Measurements from ENCODE around the gene URAD.

URAD gene

DNA sequence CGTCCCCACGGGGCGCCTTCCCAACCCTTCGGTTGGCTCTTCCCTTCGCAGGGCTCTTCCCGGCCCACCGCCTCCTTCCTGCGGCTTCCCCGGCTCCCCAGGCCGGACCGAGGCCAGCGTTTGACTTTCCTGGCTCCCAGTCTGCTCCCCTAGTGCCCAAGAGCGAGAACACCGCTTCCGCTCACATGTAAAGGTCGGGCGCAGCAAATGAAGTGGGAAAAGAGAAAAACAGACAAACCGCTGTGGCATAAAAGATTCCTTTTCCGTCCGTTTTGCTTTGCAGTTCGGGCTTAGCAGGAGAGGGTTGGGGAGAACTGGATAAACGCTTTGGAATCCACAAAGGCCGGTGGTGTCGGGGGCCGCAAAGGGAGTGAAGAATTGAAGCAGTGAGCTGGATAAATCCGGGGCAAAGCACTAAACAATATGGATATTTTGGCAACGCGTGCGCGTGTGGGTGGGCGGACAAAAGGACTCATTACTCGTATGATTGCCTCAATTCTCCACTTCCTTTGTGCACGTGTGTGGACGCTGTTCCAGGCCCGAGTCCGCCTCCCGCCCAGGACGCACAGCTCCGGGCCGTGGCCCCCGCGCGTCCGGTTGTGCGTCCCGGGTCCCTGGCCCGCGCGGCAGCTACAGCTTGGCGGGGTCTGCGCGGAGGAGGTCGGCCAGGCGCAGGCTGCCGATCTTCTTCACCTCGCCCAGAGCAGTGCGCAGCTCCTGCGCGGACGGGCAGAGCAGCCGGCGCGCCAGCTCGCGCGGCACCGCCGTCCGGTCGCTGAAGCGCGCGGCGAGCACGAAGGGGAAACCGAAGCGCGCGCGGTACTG lies 10.8 kb downstream of the URAD start:
- H3K4me3 ChIP-seq (ENCODE audit: extremely low read depth, insufficient read depth, low read length, poor library complexity, severe bottlenecking), result peak overlapping the region; percentile 14
- H3K9me3 ChIP-seq (ENCODE audit: control insufficient read depth, low read length), result no peaks in the 10 kb centered on the region
- H3K27ac ChIP-seq (ENCODE audit: low read depth, low read length, severe bottlenecking), result peak overlapping the region; percentile 33
- 1% methylated on average over 69 to 70 of the region's 80 CpGs for WGBS, 2 experiments (ENCODE audit: insufficient coverage in 2 of 2)
- H3K36me3 ChIP-seq (ENCODE audit: control insufficient read depth, insufficient read depth, low read length), result no peaks in the 10 kb centered on the region
- H3K4me1 ChIP-seq (ENCODE audit: control insufficient read depth, insufficient read depth, low read length, poor library complexity, severe bottlenecking), result no peaks in the 10 kb centered on the region

DNA sequence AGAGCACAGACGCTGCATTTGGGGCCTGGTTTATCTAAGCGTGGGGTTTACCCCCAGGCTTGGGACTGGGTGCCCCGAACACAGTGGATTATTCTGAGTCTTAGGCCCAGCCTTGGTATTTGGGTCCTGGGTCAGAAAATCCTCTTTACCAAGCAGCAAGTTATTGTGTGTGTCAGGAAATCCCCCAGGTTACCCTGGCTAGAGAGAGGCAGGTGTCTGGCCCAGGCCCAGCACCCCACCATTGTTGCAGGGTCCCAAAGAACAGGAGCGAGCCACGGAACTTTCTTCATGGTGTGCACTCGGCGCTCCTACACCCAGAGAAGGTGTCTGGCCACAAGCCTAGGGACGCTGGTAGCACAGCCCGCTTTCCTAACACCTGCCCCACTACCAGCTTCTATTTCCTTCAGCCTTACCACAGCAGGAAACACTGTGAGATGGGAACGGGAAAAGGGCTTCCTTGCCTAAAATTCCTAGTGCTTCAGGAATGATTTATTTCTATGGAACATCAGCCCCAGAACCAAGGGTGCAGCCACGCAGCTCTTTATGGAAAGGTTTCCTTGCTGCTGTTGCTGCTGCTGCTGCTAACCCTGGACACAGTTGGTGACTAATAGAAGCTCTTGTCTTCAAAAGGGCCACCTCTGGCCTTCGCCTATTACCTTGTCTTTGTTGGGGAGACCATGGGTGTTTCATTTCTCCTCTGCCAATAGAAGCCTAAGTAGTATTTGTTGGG lies 12.0 kb downstream of the URAD start:
- Histone ChIP-seq H3K9me3 (ENCODE audit: control insufficient read depth, low read length) (no peaks in the 10 kb centered on the region), H3K4me1 (ENCODE audit: control insufficient read depth, insufficient read depth, low read length, poor library complexity, severe bottlenecking) (peaks cover 3% of the 10 kb centered on the region), H3K36me3 (ENCODE audit: control insufficient read depth, insufficient read depth, low read length) (no peaks in the 10 kb centered on the region), H3K4me3 (ENCODE audit: extremely low read depth, insufficient read depth, low read length, poor library complexity, severe bottlenecking) (no peak overlapping the region), H3K27ac (ENCODE audit: low read depth, low read length, severe bottlenecking) (no peak overlapping the region)
- 4 to 5% methylated on average over 5 to 11 of the region's 12 CpGs for WGBS, 2 experiments (ENCODE audit: insufficient coverage in 2 of 2)

DNA sequence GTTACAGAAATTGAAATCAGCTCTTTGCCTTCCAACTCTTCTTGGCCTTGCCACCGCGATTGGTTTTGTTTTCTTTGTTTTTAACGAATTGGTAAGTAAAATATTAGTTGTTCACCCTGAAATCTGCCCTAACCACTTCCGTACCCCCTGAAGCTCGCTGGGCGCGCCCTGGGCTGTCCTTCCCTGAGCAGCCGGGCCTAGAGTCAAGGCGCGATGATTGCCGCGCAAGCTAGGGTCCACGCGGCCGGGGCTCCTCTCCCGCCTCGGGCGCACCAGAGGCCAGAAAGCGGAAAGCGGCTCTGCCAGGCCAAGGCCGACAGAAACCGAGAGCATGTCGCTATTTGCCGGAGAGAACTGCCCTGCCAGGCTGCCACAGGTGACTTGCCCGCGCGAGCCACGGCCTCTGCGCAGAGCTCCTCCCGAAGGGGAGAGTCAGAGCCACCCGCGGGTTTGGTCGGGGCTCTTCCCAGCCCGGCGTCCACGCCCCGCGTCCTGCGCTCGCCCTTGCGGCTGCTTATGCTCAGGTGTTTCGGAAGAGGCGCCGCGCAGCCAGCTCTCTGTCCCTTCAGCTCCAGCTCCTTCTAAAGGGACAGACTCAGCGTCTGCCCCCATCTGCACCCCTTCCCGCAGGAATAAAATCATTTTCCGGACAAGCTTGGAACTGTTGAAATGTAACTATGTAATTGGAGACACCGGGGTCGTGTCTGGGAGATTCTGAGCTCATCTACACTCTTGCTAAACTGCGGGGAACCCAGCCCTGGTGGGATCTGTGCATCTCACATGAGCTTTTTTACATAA lies 12.7 kb downstream of the URAD start:
- Histone ChIP-seq H3K4me1 (ENCODE audit: control insufficient read depth, insufficient read depth, low read length, poor library complexity, severe bottlenecking) (peaks cover 6% of the 10 kb centered on the region), H3K27ac (ENCODE audit: low read depth, low read length, severe bottlenecking) (no peak overlapping the region), H3K9me3 (ENCODE audit: control insufficient read depth, low read length) (no peaks in the 10 kb centered on the region), H3K36me3 (ENCODE audit: control insufficient read depth, insufficient read depth, low read length) (no peaks in the 10 kb centered on the region), H3K4me3 (ENCODE audit: extremely low read depth, insufficient read depth, low read length, poor library complexity, severe bottlenecking) (no peak overlapping the region)
- WGBS, 2 experiments (ENCODE audit: insufficient coverage in 2 of 2), result 2 to 3% methylated on average over 36 to 46 of the region's 51 CpGs

DNA sequence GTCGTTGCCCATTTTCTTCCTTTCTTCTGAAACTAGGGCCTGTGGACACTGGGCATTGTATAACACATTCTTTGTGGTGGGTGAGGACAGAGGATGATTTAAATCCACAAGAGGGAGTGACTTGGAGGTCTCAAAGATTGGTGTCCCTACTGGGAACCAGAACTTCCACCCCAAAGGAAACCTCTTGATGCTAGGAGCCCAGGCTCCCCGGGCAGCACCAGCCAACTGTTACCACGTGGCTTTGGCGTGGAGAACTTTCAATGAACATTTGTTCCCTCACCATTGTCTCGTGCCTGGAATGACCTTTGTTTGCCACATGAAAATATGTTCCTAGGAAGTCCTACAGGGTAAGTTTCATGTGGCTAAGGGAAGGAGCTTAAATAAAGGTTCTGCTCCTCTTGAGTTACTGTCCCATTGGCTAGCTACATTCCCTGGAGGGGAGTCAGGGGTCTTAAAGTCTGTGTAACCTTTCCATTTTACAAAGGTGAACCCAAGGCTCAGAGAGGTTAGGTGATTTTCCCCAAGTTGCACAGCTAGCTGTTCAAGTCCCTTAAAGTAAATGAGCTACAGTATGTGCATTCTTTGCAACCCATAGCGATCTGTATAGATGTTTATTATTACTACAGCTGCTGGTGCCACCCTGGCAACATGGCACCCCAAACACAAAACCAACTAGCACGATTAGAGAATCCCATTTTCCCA lies 14.4 kb downstream of the URAD start:
- H3K36me3 ChIP-seq (ENCODE audit: control insufficient read depth, insufficient read depth, low read length), result no peaks in the 10 kb centered on the region

DNA sequence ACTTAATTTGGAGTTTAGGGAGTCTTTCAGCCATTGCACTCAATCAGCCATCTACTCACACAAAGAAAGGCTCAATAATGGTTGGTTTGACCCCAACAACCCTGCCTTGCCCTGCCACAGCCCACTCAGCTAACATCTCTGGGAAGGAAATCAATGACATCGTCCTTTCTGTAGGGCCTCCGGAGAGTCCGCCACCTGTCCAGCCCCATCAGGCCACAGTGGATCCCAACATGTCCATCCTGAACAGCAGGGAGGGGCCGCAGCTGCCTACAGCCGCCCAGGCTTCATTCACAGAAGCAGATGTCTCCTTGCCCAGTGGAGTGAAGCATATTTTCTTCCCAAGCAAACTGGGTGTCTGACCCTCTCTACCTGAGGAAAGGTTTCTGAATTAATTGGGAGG lies 15.2 kb downstream of the URAD start:
- WGBS, 2 experiments (ENCODE audit: insufficient coverage in 2 of 2), result 54 to 61% methylated on average over 5 of the region's 5 CpGs
- Histone ChIP-seq H3K9me3 (ENCODE audit: control insufficient read depth, low read length) (no peaks in the 10 kb centered on the region), H3K27ac (ENCODE audit: low read depth, low read length, severe bottlenecking) (no peak overlapping the region), H3K4me1 (ENCODE audit: control insufficient read depth, insufficient read depth, low read length, poor library complexity, severe bottlenecking) (peaks cover 8% of the 10 kb centered on the region), H3K36me3 (ENCODE audit: control insufficient read depth, insufficient read depth, low read length) (no peaks in the 10 kb centered on the region), H3K4me3 (ENCODE audit: extremely low read depth, insufficient read depth, low read length, poor library complexity, severe bottlenecking) (no peak overlapping the region)

More for the DNA sequence above, 14.4 kb downstream of the URAD start:
- H3K27ac ChIP-seq (ENCODE audit: low read depth, low read length, severe bottlenecking), result no peak overlapping the region
- peaks cover 6% of the 10 kb centered on the region for H3K4me1 ChIP-seq (ENCODE audit: control insufficient read depth, insufficient read depth, low read length, poor library complexity, severe bottlenecking)
- no peaks in the 10 kb centered on the region for H3K9me3 ChIP-seq (ENCODE audit: control insufficient read depth, low read length)
- H3K4me3 ChIP-seq (ENCODE audit: extremely low read depth, insufficient read depth, low read length, poor library complexity, severe bottlenecking), result no peak overlapping the region
- 14 to 20% methylated on average over 4 to 6 of the region's 7 CpGs for WGBS, 2 experiments (ENCODE audit: insufficient coverage in 2 of 2)

DNA sequence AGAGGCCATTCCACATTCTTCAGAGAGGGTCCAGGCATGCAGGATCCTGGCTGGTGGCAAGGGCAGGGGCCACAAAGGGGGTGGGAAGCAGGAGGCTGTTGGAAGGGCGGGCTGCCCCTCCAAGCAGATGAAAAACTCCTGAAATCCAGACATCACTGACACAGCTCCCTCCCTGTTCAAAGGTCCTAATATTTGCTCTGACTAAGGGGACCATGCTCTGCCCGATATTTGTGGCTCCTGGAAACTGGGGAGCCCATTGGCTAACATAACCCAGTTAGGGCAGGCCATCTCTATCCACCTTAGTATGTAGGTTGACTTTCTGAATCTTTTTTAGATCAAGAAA lies 16.0 kb downstream of the URAD start:
- Histone ChIP-seq H3K4me3 (ENCODE audit: extremely low read depth, insufficient read depth, low read length, poor library complexity, severe bottlenecking) (no peak overlapping the region), H3K36me3 (ENCODE audit: control insufficient read depth, insufficient read depth, low read length) (no peaks in the 10 kb centered on the region), H3K4me1 (ENCODE audit: control insufficient read depth, insufficient read depth, low read length, poor library complexity, severe bottlenecking) (peaks cover 10% of the 10 kb centered on the region), H3K27ac (ENCODE audit: low read depth, low read length, severe bottlenecking) (peak overlapping the region; percentile 2), H3K9me3 (ENCODE audit: control insufficient read depth, low read length) (no peaks in the 10 kb centered on the region)
- 71 to 73% methylated on average over 2 of the region's 2 CpGs for WGBS, 2 experiments (ENCODE audit: insufficient coverage in 2 of 2)

DNA sequence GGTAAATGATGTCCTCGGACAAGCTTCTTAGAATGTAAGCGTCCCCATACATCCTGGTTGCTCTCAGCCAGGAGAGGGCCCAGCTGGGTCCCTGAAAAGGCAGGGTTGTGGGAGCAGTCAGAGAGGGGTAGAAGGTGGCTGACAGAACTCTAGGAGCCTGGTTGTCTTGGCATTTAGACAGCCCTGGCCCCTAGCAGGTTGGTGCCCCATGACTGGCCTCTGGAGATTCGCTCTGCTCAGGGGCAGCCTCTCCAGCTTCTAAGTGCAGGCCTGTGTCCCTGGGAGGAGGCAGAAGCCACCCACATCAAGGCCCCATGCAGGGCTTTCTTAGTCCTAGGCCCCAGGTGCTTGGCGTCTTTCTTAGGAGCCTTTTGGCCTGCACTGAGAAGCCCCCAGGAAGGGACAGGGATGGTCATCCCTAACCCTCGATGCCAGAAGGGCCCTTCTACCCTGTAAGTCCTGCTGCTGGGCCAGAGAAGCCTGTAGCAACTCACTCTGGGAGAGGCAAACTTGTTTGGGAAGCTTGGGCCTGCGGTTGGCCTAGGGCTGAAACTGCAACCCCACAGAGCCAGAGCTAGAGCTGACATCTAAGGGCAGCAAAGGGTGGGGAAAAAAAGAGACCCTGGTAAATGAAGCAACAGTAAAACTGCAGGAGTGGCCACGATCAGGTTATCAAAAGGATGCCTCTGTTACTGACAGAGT lies 16.6 kb downstream of the URAD start:
- Histone ChIP-seq H3K4me3 (ENCODE audit: extremely low read depth, insufficient read depth, low read length, poor library complexity, severe bottlenecking) (no peak overlapping the region), H3K9me3 (ENCODE audit: control insufficient read depth, low read length) (no peaks in the 10 kb centered on the region), H3K27ac (ENCODE audit: low read depth, low read length, severe bottlenecking) (peak overlapping the region; percentile 64), H3K36me3 (ENCODE audit: control insufficient read depth, insufficient read depth, low read length) (no peaks in the 10 kb centered on the region), H3K4me1 (ENCODE audit: control insufficient read depth, insufficient read depth, low read length, poor library complexity, severe bottlenecking) (peaks cover 10% of the 10 kb centered on the region)
- 22 to 24% methylated on average over 5 to 7 of the region's 7 CpGs for WGBS, 2 experiments (ENCODE audit: insufficient coverage in 2 of 2)

DNA sequence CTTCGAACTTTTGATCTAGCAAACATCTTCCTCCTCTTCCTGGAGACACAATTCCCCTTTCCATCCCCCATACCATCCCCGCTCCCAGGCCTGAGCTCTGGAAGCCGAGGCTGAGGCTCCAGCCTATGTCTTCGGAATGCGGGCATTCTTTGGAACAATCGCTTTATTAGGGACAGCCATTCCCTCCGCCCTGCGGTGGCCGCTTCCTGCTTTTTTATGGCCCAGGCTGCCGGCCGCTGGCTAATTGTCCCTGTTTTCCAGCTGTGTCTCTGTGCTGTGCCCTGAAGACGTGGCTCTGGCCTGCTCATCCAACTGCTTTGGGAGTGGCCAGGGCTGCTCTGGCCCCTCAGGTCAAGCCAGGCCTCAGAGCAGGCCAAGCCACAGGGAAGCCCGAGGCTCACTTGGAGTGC lies 17.3 kb downstream of the URAD start:
- peaks cover 15% of the 10 kb centered on the region for H3K4me1 ChIP-seq (ENCODE audit: control insufficient read depth, insufficient read depth, low read length, poor library complexity, severe bottlenecking)
- peak overlapping the region; percentile 64 for H3K27ac ChIP-seq (ENCODE audit: low read depth, low read length, severe bottlenecking)
- no peak overlapping the region for H3K4me3 ChIP-seq (ENCODE audit: extremely low read depth, insufficient read depth, low read length, poor library complexity, severe bottlenecking)
- no peaks in the 10 kb centered on the region for H3K36me3 ChIP-seq (ENCODE audit: control insufficient read depth, insufficient read depth, low read length)
- no peaks in the 10 kb centered on the region for H3K9me3 ChIP-seq (ENCODE audit: control insufficient read depth, low read length)
- WGBS, 2 experiments (ENCODE audit: insufficient coverage in 2 of 2), result 2% methylated on average over 12 of the region's 13 CpGs

DNA sequence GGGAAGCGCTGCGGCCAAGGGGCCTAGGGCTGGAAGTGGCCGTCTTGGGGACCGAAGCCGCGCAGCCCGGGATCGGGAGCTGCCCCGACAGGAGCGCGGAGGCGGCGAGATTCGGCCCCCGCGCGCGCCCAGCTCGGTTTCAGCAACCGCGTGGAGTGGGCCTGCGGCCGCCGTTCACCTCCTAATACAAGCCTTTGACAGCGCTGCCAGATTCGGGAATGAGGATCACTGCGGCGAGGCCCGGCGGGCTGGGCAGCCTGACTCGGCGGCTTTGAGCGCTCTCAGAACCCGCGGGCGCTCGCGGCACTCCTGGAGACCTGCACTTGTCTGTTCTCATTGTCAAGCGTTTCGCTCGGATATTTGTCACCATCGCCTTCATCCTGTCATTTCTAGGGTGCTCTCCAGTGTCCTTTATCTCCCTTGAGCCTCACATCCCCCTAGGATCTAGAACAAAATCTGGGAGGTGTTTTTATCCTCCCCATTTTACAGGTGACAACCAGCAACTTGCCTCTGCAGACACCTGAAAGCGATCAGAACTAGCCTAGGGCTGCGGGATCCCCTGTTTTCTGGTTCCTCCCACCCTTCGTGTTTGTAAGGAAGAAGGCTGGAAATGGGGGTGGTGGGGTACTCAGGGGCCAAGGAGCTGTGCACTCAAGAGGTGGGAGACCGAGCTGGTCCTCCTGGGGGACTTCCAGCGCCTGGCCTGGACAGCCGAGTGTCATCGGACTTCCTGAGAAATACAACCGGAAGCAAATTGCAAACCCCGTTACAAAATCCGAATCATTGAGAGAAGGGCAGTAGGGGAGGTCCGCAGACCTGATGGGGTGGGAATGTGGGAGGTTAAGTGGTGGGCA lies 17.9 kb downstream of the URAD start:
- peak overlapping the region; percentile 50 for H3K27ac ChIP-seq (ENCODE audit: low read depth, low read length, severe bottlenecking)
- H3K4me1 ChIP-seq (ENCODE audit: control insufficient read depth, insufficient read depth, low read length, poor library complexity, severe bottlenecking), result peaks cover 18% of the 10 kb centered on the region

More for the DNA sequence above, 17.9 kb downstream of the URAD start:
- Histone ChIP-seq H3K4me3 (ENCODE audit: extremely low read depth, insufficient read depth, low read length, poor library complexity, severe bottlenecking) (no peak overlapping the region), H3K9me3 (ENCODE audit: control insufficient read depth, low read length) (no peaks in the 10 kb centered on the region), H3K36me3 (ENCODE audit: control insufficient read depth, insufficient read depth, low read length) (no peaks in the 10 kb centered on the region)
- WGBS, 2 experiments (ENCODE audit: insufficient coverage in 2 of 2), result 1 to 2% methylated on average over 39 to 44 of the region's 53 CpGs
